Measurements from ENCODE around the gene MEGF6.

GRCh38 chr1:3644273-3644672 is 33.0 kb upstream of the MEGF6 start:
- TF ChIP-seq, protein P1, sequence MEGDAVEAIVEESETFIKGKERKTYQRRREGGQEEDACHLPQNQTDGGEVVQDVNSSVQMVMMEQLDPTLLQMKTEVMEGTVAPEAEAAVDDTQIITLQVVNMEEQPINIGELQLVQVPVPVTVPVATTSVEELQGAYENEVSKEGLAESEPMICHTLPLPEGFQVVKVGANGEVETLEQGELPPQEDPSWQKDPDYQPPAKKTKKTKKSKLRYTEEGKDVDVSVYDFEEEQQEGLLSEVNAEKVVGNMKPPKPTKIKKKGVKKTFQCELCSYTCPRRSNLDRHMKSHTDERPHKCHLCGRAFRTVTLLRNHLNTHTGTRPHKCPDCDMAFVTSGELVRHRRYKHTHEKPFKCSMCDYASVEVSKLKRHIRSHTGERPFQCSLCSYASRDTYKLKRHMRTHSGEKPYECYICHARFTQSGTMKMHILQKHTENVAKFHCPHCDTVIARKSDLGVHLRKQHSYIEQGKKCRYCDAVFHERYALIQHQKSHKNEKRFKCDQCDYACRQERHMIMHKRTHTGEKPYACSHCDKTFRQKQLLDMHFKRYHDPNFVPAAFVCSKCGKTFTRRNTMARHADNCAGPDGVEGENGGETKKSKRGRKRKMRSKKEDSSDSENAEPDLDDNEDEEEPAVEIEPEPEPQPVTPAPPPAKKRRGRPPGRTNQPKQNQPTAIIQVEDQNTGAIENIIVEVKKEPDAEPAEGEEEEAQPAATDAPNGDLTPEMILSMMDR (IDR thresholded peaks at IDR 0.05) = no peak
- TF ChIP-seq EZH2 (IDR thresholded peaks at IDR 0.05; ENCODE audit: borderline replicate concordance, insufficient read depth, low read depth, low read length, poor library complexity, severe bottlenecking) = no peak
